DOHH2 (cell line): ENCODE data around the gene ANKRD34A.

Experiments
- H3F3A ChIP-seq: fragments of 200-600 bp; sonication (generic), shearing (Covaris generic); 2 replicates; pipeline ENCODE4 v1.6.0; 2016; ENCODE audit warnings: antibody characterized with exemption, mild to moderate bottlenecking; ENCODE audit not compliant: control insufficient read depth, insufficient read depth
- H3K27ac ChIP-seq: fragments of 200-600 bp; sonication (generic); 2 replicates; pipeline ENCODE4 v1.5.1; 2014; ENCODE audit warnings: low read depth, mild to moderate bottlenecking, low read length, moderate library complexity
- H3K27me3 ChIP-seq: fragments of 200-600 bp; sonication (generic); 2 replicates; pipeline ENCODE4 v1.6.1; 2014; ENCODE audit warnings: mild to moderate bottlenecking, low read length, mixed read lengths; ENCODE audit not compliant: control insufficient read depth
- H3K36me3 ChIP-seq: fragments of 200-600 bp; sonication (generic); 2 replicates; pipeline ENCODE4 v1.6.1; 2014; ENCODE audit warnings: mild to moderate bottlenecking, low read length, moderate library complexity, mixed read lengths; ENCODE audit not compliant: control insufficient read depth
- H3K4me1 ChIP-seq: fragments of 200-600 bp; sonication (generic); 2 replicates; pipeline ENCODE4 v1.6.1; 2014; ENCODE audit warnings: mild to moderate bottlenecking, low read length, mixed read lengths; ENCODE audit not compliant: control insufficient read depth
- H3K4me2 ChIP-seq: fragments of 200-600 bp; sonication (generic); 2 replicates; pipeline ENCODE4 v1.6.0; 2014; ENCODE audit warnings: mild to moderate bottlenecking, low read length, moderate library complexity
- H3K4me3 ChIP-seq: fragments of 200-600 bp; sonication (generic); 2 replicates; pipeline ENCODE4 v1.5.1; 2014; ENCODE audit warnings: mild to moderate bottlenecking, low read length, mixed read lengths
- H3K79me2 ChIP-seq: fragments of 200-600 bp; sonication (generic); 2 replicates; pipeline ENCODE4 v1.6.1; 2014; ENCODE audit warnings: mild to moderate bottlenecking, low read length, mixed read lengths; ENCODE audit not compliant: control insufficient read depth
- H3K9me2 ChIP-seq: fragments of 200-600 bp; sonication (generic); replicated peaks from 2 replicates; pipeline ENCODE4 v1.6.1; 2014; ENCODE audit warnings: mild to moderate bottlenecking, low read length, mixed read lengths; ENCODE audit not compliant: control insufficient read depth
- H3K9me3 ChIP-seq: fragments of 200-600 bp; sonication (generic); 2 replicates; pipeline ENCODE4 v1.6.1; 2014; ENCODE audit warnings: antibody characterized with exemption, low read length, mixed read lengths; ENCODE audit not compliant: control insufficient read depth, insufficient read depth
- H4K20me1 ChIP-seq: fragments of 200-600 bp; sonication (generic); 2 replicates; pipeline ENCODE4 v1.6.0; 2014; ENCODE audit warnings: low read depth, mild to moderate bottlenecking, antibody characterized with exemption, low read length, moderate library complexity; ENCODE audit not compliant: control insufficient read depth, insufficient read depth
- EZH2phosphoT487 ChIP-seq: fragments of 200-600 bp; sonication (generic); IDR thresholded peaks from 2 replicates; pipeline ENCODE4 v1.6.1; 2017; ENCODE audit warnings: borderline replicate concordance, mild to moderate bottlenecking, antibody characterized with exemption, low read length, moderate library complexity, mixed read lengths
- TF ChIP-seq, protein P1 (sequence below): fragments of 200-600 bp; sonication (generic); IDR thresholded peaks from one replicate; pipeline ENCODE4 v1.5.1; 2014; ENCODE audit warnings: antibody characterized with exemption, mild to moderate bottlenecking, low read depth, low read length; ENCODE audit not compliant: poor library complexity, severe bottlenecking

ANKRD34A gene

DNA sequence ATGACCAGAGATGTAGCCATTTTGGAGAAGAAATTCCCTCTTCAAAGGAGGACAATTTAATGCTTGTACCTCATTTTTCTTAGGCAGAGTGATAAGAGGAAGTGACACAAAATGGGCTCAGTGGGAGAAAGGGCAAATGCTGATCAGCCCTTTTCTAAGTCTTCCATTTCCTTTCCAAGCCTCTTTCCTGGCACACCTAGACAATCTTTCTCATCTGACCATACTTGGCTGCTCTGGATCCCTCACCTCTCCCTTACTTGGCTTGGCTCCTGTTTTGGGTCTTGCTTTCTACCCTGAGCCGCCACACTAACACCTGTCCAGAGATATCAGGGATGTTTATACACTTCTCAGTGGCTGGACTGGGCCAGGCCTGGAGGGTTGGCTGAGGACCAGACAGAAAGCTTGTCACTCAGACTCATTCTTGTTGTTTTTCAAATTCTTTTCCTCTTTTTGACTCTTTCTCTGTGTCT, 18.9 kb upstream of the ANKRD34A start:
- no peak overlapping the region for H3K4me2 ChIP-seq
- H4K20me1 ChIP-seq: no peaks in the 10 kb centered on the region
- no peaks in the 10 kb centered on the region for H3K9me3 ChIP-seq
- no peaks in the 10 kb centered on the region for H3K9me2 ChIP-seq
- no peaks in the 10 kb centered on the region for H3K27me3 ChIP-seq
- H3K4me1 ChIP-seq: peaks cover 69% of the 10 kb centered on the region
- H3F3A ChIP-seq: peaks cover 23% of the 10 kb centered on the region
- peaks cover 13% of the 10 kb centered on the region for H3K36me3 ChIP-seq
- H3K27ac ChIP-seq: no peak overlapping the region
- H3K4me3 ChIP-seq: no peak overlapping the region
- H3K79me2 ChIP-seq: no peaks in the 10 kb centered on the region
- TF ChIP-seq, protein P1, sequence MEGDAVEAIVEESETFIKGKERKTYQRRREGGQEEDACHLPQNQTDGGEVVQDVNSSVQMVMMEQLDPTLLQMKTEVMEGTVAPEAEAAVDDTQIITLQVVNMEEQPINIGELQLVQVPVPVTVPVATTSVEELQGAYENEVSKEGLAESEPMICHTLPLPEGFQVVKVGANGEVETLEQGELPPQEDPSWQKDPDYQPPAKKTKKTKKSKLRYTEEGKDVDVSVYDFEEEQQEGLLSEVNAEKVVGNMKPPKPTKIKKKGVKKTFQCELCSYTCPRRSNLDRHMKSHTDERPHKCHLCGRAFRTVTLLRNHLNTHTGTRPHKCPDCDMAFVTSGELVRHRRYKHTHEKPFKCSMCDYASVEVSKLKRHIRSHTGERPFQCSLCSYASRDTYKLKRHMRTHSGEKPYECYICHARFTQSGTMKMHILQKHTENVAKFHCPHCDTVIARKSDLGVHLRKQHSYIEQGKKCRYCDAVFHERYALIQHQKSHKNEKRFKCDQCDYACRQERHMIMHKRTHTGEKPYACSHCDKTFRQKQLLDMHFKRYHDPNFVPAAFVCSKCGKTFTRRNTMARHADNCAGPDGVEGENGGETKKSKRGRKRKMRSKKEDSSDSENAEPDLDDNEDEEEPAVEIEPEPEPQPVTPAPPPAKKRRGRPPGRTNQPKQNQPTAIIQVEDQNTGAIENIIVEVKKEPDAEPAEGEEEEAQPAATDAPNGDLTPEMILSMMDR: no peak
- TF ChIP-seq EZH2phosphoT487: no peak

DNA sequence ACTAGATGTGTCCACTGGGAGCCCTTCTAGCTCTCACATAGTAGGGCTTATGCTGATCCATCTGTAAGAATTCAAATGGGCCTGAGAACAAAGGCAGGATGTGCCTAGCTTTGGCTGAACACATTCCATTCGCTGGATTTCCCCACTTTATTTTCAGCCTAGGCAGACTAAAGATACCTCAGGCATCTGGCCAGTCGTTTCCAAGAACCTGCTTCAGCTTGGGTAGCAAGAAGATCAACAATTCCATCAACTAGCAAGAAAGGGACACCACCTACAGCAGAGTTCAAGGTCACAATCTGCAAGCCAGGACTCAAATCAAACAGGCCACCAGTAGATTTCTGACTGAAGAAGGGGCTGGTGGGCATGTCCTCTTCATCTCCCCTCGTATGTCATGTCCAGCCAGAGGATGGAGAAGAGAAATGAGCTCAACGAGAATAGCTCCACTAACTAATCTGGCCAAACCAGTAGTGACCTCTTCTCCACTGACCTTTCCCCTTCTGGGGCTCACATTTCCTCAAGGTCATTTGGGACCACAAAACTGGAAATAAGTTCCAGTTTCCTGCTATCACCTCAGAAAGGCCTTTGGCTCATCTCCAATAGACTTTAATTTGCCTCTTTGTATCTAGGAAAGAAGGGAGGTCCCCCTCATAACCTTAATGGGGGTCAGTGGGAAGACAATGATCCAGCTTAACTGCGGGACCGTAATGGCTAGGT, 17.8 kb upstream of the ANKRD34A start:
- no peaks in the 10 kb centered on the region for H3K27me3 ChIP-seq
- no peak for TF ChIP-seq EZH2phosphoT487
- TF ChIP-seq, protein P1: no peak
- no peaks in the 10 kb centered on the region for H3K9me2 ChIP-seq
- peaks cover 72% of the 10 kb centered on the region for H3K4me1 ChIP-seq
- H3F3A ChIP-seq: peaks cover 28% of the 10 kb centered on the region
- H3K4me3 ChIP-seq: no peak overlapping the region
- H3K27ac ChIP-seq: no peak overlapping the region
- H4K20me1 ChIP-seq: no peaks in the 10 kb centered on the region
- H3K9me3 ChIP-seq: no peaks in the 10 kb centered on the region
- no peaks in the 10 kb centered on the region for H3K79me2 ChIP-seq
- peaks cover 19% of the 10 kb centered on the region for H3K36me3 ChIP-seq
- H3K4me2 ChIP-seq: no peak overlapping the region

DNA sequence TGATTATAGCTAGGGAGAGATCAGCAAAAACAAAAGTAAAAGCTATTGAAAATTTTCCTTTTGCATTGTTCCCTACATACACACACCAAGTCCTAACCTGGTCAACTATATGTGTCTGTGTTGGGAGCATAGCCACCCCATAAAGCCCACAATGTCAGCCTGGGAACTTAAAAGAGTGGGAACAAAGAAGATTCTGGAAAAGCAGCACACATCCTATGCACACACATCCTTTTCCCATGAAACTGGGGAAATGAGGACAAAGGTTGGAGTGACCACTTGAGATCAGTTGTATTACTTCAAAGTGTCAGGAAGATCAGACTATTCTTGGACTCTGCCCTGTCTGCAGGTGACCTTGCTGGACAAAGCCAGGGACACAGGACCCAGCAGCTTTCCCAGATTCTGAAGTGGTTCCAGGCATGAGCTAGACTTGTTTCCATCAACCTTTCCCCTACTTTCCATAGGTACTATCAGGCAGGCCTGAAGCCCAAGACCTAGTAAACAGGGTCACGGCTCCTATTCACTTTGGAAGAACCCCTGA, 16.2 kb upstream of the ANKRD34A start:
- Histone ChIP-seq H3K27ac (peak overlapping the region; percentile 93), H3K4me2 (peak overlapping the region; percentile 79), H3K4me3 (peak overlapping the region; percentile 65), H3K27me3 (no peaks in the 10 kb centered on the region), H4K20me1 (no peaks in the 10 kb centered on the region), H3K4me1 (peaks cover 73% of the 10 kb centered on the region), H3K79me2 (no peaks in the 10 kb centered on the region), H3K9me3 (no peaks in the 10 kb centered on the region), H3F3A (peaks cover 26% of the 10 kb centered on the region), H3K9me2 (no peaks in the 10 kb centered on the region), H3K36me3 (peaks cover 19% of the 10 kb centered on the region)
- TF ChIP-seq, protein P1: no peak
- no peak for TF ChIP-seq EZH2phosphoT487
